GM18868 (cell line): ENCODE measurements around the gene DPYSL5.

Experiments
- ATAC-seq: cut with Tn5 transposase; IDR thresholded peaks from one replicate; pipeline ENCODE4 v1.9.1; 2021; ENCODE audit warnings: mild to moderate bottlenecking, moderate library complexity; ENCODE audit not compliant: unreplicated experiment

DPYSL5 gene

GRCh38 chr2:26845021-26845420, 2.9 kb upstream of the DPYSL5 start:
- no peak for ATAC-seq

- ATAC-seq, result no peak
These were observed 1.3 kb upstream of the DPYSL5 start for GRCh38 chr2:26846334-26847306.

- no peak for ATAC-seq
These were observed 651 bp upstream of the DPYSL5 start for GRCh38 chr2:26847307-26847654.

- no peak for ATAC-seq
These were observed 564 bp downstream of the DPYSL5 start for GRCh38 chr2:26848336-26849055.

GRCh38 chr2:26849056-26849999, 1.4 kb downstream of the DPYSL5 start:
- ATAC-seq, result no peak

- ATAC-seq, result no peak
These were observed 2.1 kb downstream of the DPYSL5 start for GRCh38 chr2:26850000-26850431.

- ATAC-seq, result no peak
These were observed 2.6 kb downstream of the DPYSL5 start for GRCh38 chr2:26850505-26850904.

GRCh38 chr2:26852405-26853306, 4.7 kb downstream of the DPYSL5 start:
- ATAC-seq, result no peak

- ATAC-seq, result no peak
These were observed 5.8 kb downstream of the DPYSL5 start for GRCh38 chr2:26853751-26854150.

GRCh38 chr2:26854283-26854827, 6.4 kb downstream of the DPYSL5 start:
- ATAC-seq, result no peak

- ATAC-seq, result no peak
These were observed 7.5 kb downstream of the DPYSL5 start for GRCh38 chr2:26855466-26855865.

- ATAC-seq, result no peak
These were observed 11.7 kb downstream of the DPYSL5 start for GRCh38 chr2:26859622-26860021.

GRCh38 chr2:26860211-26860850, 12.4 kb downstream of the DPYSL5 start:
- ATAC-seq, result no peak

GRCh38 chr2:26861610-26862224, 13.8 kb downstream of the DPYSL5 start:
- no peak for ATAC-seq

GRCh38 chr2:26864226-26864625, 16.3 kb downstream of the DPYSL5 start:
- ATAC-seq, result no peak

GRCh38 chr2:26864646-26865045, 16.7 kb downstream of the DPYSL5 start:
- ATAC-seq, result no peak

- no peak for ATAC-seq
These were observed 22.7 kb downstream of the DPYSL5 start for GRCh38 chr2:26870585-26871095.

- ATAC-seq, result no peak
These were observed 25.5 kb downstream of the DPYSL5 start for GRCh38 chr2:26873286-26873983.
